SH-SY5Y (cell line): ENCODE results near the gene ZSCAN5C.
"Not testable (repeated sequence)": the region's sequence is repeated elsewhere in the genome, so short reads cannot be mapped to it uniquely, and the experiment has no call there.

Experiments used
- GATA2 ChIP-seq: IDR thresholded peaks from 2 replicates; pipeline ENCODE4 v1.6.1; 2011; ENCODE audit warnings: mild to moderate bottlenecking, low read depth, low read length
- GATA3 ChIP-seq: IDR thresholded peaks from 2 replicates; pipeline ENCODE4 v1.6.1; 2011; ENCODE audit warnings: low read depth, mild to moderate bottlenecking, low read length, moderate library complexity

- not testable (repeated sequence) for TF ChIP-seq GATA3, GATA2
Measured at GRCh38 chr19:56197646-56198045, 4.4 kb upstream of the ZSCAN5C start, which contains the start of gene ZSCAN5B.
